HG03139 (cell line): ENCODE results near the gene TANGO2.

ENCODE experiments used
- ATAC-seq: cut with Tn5 transposase; IDR thresholded peaks from one replicate; pipeline ENCODE4 v1.9.1; 2021; ENCODE audit not compliant: unreplicated experiment

Gene TANGO2

DNA sequence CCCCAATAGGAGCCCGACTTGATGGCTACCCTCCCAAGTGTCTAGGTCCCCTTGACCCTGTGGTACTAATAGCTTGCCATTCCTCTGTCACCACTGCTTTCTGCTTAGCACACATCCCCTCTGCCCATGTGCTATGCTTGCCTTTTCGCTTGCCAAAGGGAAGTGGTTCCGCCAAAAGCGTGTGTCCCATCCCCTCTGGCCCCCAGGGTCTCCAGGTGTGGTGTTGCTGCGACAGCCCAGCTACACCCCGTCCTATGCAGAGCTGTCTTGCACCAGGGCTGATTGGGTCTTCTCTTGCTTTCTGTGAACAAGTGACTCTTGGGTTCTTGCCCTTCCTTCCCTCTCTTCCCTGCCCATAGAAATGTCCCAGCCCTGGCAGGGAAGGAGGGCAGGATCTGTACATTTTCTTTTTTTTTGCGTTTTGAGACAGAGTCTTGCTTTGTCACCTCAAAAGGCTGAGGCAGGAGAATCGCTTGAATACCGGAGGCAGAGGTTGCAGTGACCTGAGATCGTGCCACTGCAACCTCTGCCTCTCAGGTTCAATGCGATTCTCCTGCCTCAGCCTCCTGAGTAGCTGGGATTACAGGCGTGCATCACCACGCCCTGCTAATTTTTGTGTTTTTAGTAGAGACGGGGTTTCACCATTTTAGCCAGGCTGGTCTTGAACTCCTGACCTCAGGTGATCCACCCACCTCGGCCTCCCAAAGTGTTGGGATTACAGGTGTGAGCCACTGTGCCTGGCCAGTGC is 3.9 kb downstream of the TANGO2 start:
- ATAC-seq = no peak

DNA sequence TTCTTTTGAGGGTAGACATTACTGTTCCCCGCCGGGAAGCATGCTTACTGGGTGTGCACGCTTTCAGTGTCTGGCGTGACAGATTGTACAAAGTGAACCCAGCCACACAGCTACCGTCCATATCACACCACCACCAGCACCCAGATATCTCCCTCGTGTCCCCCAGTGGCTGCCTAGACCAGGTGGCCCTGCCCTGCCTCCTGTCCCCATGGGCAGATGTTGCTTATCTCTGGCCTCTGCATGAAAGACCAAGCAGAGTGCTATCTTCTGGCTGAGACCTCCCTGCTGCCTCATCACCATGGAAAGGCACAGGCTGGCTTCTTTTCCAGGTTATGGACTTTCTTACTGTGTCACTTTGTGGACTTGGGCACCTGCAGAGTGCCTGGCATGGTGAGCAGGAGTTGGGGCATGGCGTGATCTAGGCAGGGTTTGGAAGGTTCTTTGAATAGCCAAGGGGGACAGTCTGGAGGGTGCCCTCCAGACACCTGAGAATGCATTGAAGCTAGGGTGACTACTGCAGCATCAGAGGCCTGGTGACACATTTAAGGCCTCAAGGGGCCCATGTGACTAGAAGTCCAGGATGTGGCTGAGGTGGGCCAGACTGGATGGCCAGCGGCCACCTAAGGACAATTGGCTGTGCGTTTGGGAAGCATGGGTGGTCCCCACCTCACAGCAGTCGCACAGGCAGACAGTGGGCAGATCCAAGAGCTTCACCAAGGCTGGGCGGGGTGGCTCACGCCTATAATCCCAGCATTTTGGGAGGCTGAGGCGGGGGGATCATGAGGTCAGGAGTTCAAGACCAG is 4.7 kb downstream of the TANGO2 start:
- ATAC-seq = no peak

DNA sequence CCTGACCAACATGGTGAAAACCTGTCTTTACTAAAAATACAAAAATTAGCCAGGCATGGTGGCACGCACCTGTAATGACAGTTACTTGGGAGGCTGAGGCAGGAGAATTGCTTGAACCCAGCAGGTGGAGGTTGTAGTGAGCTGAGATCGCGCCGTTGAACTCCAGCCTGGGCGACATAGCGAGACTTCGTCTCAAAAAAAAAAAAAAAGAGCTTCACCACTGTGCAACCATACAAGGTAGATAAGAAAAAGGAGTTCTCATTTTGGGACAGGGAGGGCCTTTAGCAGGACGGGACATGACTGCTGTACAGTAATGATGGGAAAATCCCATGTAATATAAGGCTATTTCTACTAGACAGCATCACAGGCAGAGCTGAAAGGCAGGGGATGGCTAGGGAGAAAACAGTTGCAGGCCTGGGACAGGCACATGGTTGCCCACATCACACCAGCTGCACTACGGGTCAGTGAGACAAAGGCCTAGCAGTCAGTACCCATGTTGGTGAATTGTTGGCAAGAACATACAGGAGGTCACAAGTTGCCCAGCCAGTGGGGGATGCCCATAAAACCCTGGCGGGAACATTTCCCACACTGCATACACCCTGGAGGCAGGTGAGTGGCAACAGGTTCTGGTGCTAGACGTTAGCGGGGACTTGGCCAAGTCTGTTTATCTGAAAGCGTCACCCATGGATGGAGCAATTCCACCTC is 5.4 kb downstream of the TANGO2 start:
- ATAC-seq = no peak

DNA sequence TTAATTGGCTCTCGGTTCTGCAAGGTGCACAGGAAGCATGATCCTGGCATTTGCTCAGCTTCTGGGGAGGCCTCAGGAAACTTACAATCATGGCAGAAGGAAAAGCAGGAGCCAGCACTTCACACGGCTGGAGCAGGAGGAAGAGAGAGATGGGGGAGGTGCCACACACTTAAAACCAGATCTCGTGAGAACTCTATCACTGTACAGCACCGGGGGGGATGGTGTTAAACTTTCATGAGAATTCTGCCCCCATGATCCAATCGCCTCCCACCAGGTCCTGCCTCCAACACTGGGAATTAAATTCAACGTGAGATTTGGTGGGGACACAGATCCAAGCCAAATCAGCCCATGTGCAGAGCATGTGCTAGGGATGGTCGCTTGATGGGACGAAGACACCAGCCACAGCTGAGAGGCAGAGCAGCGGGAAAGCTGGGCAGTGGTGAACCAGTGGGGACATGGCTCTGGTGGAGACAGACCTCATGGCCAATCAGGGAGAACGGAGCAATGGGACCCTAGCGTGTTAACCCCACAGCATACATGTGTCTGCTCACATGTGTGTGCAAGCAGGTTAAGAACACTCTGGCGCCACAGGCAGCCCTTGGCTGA is 6.2 kb downstream of the TANGO2 start:
- ATAC-seq = no peak

DNA sequence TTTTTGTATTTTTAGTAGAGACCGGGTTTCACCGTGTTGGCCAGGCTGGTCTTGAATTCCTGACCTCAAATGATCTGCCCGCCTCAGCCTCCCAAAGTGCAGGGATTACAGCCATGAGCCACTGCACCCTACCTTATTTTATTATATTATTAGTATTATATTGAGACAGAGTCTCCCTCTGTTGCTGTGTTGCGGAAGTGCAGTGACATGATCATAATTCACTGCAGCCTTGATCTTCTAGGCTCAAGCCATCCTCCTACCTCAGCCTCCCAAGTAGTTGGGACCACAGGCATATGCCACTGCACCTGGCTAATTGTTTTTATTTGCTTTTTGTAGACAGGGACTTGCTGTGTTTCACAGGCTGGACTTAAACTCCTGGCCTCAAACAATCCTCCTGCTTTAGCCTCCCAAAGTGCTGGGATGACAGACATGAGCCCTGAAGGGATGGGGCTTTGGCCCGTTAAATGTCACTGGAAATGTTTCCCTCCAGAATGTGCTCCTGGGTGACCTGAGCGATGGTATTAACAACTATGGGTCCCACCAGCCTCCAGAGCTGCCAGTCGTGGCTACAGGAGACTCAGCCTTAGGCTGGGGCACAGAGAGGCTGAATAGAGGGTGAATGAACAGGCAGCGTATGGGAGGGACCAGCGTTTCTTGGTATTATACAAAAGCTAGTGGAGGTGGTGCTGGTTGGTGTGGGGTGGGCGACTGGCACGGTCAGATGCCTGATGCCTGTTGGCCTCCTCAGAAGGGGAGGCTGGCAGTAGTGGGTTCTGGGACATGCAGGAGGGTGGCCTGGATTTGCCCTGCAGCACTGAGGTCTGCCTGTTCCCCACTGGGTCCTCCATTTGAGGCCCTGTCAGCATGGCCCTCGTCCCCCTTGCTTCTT is 7.3 kb downstream of the TANGO2 start:
- ATAC-seq = no peak

DNA sequence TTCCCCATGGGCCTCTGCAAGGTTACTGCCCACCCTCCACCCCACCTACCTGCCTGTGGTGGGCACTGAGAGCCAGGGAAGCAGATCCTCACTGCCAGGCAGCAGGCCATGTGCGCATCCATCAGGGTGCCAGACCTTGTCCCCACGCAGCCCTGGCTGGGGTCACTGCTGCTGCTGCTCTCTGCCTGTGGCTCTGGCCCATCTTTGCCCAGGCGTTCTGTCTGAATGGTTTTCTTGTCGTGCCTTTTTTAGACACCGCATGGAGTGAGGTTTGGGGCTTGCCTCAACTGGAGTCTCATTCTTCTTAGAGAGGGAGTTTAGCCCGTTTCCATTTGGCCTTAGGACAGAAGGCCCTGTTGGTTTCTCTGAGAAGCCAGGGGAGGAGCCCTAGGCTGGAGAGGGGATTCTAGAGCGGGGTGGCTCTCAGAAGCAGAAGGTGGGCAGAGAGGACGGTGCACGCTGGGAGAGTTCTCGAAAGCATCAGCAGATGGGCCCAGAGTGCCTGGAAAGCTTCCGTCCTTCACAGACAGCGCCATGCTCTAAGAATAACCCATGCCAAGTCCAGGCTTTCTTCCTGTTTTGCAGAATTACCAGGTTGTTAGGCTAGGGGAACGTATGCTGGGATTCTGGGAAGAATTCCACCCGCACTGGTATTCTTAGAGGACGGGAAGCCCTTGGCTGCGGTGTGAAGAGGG is 8.1 kb downstream of the TANGO2 start:
- ATAC-seq = no peak

DNA sequence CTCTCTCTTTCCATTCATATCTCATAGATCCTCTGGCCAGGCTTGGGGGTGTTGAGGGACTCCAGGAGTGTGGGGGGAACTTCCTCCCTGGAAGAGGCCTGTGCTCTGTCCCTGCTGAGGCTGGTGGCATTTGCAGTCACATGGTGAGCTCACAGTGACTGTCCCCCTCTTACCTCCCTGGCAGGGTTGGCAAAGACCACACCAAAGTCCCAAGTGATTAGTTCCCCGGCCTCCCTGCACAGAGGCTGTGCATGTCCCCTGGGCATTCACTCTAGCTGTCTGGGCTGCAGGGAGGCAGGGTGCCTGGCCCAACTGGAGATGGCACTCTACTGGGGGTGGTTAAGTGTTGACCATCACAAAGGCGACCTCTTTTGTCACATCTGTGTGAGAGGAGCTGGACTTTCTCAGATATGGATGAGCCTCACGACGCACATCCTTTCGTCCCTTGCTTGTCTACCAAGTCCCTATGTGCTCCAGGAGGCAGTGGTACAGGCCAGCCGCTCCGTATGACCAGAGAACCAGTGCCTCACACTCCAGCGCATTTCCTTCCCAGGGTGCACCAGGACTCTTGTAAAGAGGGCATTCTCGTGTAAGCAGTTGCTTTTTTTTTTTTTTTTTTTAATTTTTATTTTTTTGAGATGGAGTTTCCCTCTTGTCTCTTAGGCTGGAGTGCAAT is 8.8 kb downstream of the TANGO2 start:
- ATAC-seq = no peak

DNA sequence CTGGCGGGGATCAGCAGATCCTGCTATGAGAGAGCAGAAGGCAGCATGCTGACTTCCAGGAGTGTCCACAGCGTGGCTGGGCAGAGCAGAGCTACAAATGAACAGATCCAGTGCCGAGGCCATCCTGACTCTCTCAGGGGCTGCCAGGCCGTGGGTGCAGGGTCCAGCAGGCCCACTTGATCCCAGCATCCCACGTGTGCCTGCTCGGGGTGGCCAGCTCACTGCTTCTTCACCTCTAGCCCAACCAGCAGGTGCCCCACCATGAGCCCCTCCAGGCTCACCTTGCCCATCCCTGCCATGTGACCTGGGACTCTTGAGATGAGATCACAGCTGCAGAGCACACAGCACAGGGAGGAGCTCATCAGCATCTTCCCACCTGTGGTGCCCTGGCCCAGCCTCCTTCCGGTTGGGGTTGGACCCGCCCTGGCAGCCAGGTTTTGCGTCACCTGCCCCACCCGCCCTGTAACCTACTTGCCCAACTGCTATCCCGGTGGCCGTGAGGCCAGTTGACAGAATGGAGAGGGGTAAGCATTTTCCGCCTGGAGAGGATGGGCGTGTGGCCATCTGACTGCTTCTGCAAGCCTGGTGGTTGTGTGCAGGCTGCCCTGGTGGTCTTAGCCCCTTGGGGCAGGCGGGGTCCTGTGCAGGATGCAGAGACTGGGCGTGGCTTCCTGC is 11.0 kb downstream of the TANGO2 start:
- ATAC-seq = no peak

DNA sequence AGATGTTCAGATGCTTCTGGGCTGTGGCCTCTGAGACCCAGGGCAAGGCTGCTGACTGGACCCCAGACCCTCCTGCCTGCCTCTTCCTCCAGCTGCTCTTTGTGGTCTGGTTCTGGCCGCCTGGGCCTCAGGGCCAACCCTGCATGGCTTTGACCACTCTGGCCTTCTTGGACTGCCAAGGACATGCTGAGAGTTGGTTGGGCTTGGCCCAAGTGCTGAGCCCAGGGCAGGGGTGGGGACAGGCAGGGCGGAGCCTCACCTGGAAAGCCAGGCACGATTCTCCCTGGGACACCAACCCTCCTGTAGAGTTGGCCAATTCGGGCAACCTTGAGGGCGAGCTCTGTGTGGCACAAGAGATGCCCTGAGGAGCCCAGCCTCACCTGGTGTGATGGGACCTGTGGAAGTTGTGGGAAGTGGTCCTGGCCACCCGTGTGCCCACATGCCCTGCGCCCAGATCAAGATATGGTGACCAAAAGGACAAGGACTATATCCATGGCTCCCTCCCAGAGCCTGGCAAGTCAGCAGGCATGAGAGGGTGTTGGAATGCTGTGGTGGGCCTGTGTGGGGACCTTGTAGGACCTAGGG is 11.6 kb downstream of the TANGO2 start:
- no peak for ATAC-seq

DNA sequence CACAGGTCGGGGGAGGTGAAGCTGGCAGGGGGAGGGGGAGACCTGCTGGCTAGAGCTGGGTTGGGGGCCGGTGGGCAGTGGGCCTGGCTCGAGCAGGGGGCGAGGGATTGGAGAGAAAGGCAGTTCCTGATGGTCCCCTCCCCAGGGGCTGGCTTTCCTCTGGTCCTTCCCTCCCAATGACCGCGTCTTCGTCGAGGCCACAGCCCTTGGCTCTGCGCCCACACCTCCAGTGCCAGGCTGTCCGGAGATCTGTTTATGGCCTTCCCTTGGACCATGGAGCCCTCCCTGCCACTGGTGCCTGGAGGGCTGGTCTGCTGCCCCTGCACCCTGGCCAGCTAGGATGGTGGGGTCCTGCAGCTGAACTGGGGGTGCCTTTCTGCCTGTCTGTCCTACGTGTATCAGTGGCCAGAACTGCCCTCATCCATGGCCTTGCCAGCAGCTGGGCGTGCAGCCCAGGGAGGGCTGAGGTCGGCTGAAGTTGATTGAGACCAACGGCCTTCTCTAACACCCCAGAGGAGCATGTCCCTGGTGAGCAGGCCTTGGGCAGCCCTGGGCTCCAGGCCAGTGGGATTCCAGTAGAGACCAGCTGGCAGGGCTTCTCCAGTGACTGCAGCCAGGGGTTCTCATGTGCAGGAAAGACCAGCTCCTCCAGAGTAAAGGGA is 12.3 kb downstream of the TANGO2 start:
- ATAC-seq = no peak

DNA sequence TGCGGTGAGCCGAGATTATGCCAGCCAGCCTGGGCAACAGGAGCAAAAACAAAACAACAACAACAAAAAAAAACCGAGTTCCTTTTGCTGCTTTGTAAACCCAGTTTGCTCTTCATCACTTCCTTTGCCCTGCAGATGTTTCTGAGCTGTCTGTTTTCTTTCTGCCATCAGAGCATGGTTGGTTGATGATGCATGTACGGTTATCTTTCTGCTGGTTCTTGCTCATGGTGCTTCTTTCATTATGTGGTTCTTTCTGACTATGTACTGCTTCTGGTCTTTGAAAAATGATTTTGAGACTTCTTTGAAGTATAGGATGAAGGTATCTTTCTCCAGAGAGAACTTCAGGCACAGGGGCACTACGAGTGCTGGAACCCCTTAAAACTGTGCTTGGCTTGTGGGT is 13.2 kb downstream of the TANGO2 start:
- ATAC-seq = no peak

DNA sequence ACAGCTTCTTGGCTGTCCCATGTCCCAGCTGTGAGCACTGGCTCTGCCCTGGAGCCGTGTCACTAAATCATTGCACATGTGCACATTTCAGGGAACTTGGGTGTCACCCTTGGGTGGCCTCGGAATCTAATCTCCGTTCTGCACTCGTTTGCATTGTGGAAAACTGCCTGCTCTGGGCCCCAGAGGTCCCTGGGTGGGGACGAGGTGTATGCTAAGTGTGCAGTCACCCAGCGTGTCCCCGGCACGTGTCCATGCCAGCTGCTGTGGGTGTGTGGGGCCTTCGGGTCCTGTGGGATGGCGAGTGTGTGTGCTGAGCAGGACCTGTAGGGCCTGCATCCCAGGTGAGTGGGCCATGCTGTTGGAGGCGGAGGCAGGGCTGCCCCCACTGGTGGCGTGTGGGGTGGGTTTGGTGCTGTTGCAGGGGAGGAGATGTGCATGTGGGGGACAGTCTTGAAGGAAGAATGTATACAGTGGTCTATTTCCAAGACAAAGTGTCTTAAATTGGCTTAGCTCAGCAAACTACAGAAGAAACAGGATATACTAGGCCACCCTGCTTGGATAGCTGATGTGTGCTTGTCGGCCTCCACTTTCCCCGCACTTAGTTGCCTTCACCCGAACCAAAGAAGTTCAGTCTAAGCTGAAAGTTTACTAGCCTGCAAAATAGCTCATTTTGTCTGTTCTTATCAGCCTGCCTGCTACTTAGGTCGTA is 14.6 kb downstream of the TANGO2 start:
- no peak for ATAC-seq

DNA sequence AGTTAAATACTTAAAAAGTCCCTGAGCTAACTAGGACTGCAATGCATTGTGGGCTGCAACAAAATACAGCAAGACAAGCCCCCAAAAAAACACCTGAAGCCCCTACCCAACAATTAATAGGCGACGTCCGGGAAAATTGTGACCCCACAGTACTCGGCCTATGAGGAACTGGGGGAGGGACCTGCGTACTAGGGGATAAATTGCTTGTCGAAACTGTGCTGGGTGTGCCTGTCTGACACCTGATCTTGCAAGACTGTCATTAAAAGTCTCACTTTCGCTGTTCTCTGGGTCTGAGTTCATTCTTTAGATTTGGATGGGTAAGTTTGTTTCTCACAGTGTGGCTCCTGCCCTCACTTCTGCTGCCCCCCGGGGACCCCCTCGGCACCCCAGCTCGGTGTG is 15.2 kb downstream of the TANGO2 start:
- no peak for ATAC-seq

DNA sequence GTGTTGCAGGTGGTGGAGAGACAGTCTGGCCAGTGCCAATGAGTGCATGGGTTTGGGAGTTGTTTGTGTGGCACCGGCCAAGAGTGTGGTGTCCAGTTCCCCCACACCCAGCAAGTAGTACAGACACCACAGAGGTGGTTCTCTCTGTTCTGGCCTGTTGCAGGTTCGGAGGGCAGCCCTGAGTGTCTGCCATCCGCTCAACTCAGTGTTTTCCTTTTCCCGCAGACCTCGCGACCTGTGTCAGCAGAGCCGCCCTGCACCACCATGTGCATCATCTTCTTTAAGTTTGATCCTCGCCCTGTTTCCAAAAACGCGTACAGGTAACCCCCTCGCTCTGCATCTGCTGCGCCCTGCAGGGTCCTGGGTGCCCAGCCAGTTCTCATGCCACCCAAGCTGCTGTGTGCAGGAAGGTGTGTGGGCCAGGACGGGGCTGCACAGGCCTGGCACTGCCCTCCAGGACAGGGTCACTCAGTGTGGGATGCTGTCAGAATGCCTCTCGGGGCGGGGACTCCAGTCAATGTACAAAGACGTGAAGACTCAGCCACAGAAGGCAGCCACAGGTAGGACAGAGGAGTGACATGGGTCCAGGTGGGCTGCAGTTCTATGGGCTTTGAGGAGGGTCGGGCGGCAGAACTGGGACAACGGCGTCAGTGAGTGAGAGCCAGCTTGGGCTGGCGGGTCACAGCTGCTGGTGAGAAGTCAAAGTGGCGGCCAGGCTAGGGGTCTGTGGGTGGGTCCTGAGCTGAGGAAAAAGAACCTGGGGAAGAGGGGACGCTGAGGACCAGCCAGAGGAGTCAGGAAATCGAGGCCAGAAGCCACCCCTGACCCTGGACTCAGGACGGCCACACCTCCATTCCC is 15.9 kb downstream of the TANGO2 start:
- no peak for ATAC-seq

DNA sequence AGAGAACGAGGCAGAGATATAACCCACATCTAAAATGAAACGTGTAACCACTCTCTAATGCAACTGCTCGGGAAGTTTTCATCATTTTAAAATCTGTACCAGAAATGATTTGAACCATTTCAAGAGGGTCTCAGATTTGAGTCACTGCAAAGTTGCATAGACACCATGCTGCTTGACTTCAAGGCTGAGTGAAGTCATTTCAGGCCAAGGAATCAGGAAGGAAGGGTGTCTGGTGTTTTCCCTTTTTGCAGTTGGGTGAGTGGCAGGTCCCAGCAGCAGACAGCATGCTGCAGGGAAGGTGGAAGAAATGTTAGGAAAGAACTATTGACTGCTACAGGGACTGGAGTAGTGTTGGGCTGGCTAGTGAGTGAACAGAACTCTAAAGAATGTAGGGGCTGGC is 16.5 kb downstream of the TANGO2 start:
- ATAC-seq = no peak

DNA sequence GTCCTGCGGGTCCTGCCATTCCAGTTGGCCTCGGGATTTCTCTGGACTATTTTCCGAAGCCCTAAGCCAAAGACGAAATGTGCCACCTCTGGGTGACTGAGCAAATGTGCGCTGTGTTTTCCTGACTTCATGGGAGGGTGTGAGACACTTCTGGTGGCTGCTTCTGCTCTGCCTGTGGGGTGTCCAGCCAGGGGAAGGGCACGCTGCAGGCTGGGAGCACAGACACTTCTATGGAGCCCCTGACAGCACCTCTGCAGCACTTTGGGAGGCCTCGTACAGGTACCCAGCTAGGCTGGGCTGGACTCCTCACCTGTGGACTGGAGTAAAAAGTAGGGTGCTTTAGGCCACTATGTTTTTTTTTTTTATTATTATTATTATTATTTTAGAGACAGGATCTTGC is 17.7 kb downstream of the TANGO2 start:
- ATAC-seq = no peak
